WI38 (cell line): Measurements from ENCODE around the gene ZCCHC10.
"Not testable (repeated sequence)": the region's sequence is repeated elsewhere in the genome, so short reads cannot be mapped to it uniquely, and the experiment has no call there.

Experiments used
- H3K4me3 ChIP-seq: 2 replicates; pipeline ENCODE4 v1.5.1; 2011; ENCODE audit warnings: low read depth, mild to moderate bottlenecking, control low read depth, low read length
- CTCF ChIP-seq: IDR thresholded peaks from 2 replicates; pipeline ENCODE4 v1.5.1; 2012; ENCODE audit warnings: low read depth, mild to moderate bottlenecking, control low read depth, low read length

ZCCHC10 gene

GRCh38 chr5:133029416-133029815 is 3.1 kb upstream of the ZCCHC10 start:
- no peak for TF ChIP-seq CTCF
- no peak overlapping the region for H3K4me3 ChIP-seq

GRCh38 chr5:133026664-133027153 is 360 bp upstream of the ZCCHC10 start:
- H3K4me3 ChIP-seq, result peak overlapping the region; percentile 95
- no peak for TF ChIP-seq CTCF

GRCh38 chr5:133019471-133019870 is 6.9 kb downstream of the ZCCHC10 start:
- not testable (repeated sequence) for H3K4me3 ChIP-seq

- no peak overlapping the region for H3K4me3 ChIP-seq
- TF ChIP-seq CTCF, result no peak
These were observed 8.4 kb downstream of the ZCCHC10 start for GRCh38 chr5:133017964-133018363.

GRCh38 chr5:133015466-133015865 is 10.9 kb downstream of the ZCCHC10 start:
- TF ChIP-seq CTCF, result no peak
- no peak overlapping the region for H3K4me3 ChIP-seq

GRCh38 chr5:133008455-133008854 is 17.9 kb downstream of the ZCCHC10 start:
- H3K4me3 ChIP-seq, result not testable (repeated sequence)

- TF ChIP-seq CTCF, result no peak
- no peak overlapping the region for H3K4me3 ChIP-seq
These were observed 19.7 kb downstream of the ZCCHC10 start for GRCh38 chr5:133006653-133007052.

GRCh38 chr5:132999246-132999645 is 27.1 kb downstream of the ZCCHC10 start:
- H3K4me3 ChIP-seq, result no peak overlapping the region
- no peak for TF ChIP-seq CTCF

- TF ChIP-seq CTCF, result no peak
- no peak overlapping the region for H3K4me3 ChIP-seq
These were observed 27.8 kb downstream of the ZCCHC10 start for GRCh38 chr5:132998556-132998955.
